SK-N-SH treated with all-trans-retinoic acid at 6 μM for 48 hours (cell line): ENCODE results near the gene BATF3.

Experiments
- ATAC-seq: fragments of 200-7000 bp; cut with Tn5 transposase; 3 replicates; pipeline ENCODE4 v1.9.1; 2020; ENCODE audit warnings: mild to moderate bottlenecking, moderate library complexity
- ARNTL ChIP-seq: fragments of 450-650 bp; formaldehyde crosslinking; IDR thresholded peaks from 2 replicates; pipeline ENCODE4 v1.5.0; 2020; ENCODE audit warnings: low read depth, mild to moderate bottlenecking, moderate library complexity, borderline replicate concordance
- BACH2 ChIP-seq: fragments of 250-450 bp; sonication (Bioruptor Pico); IDR thresholded peaks from 2 replicates; pipeline ENCODE4 v1.9.0; 2021; ENCODE audit warnings: mild to moderate bottlenecking, borderline replicate concordance
- CREB5 ChIP-seq: fragments of 250-450 bp; sonication (Bioruptor Pico); IDR thresholded peaks from 2 replicates; pipeline ENCODE4 v1.5.1; 2020; ENCODE audit warnings: low read depth, mild to moderate bottlenecking, moderate library complexity
- CSDC2 ChIP-seq: fragments of 250-450 bp; sonication (Bioruptor Pico); IDR thresholded peaks from 2 replicates; pipeline ENCODE4 v1.5.0; 2020; ENCODE audit warnings: mild to moderate bottlenecking, moderate library complexity
- CSRNP3 ChIP-seq: fragments of 250-450 bp; sonication (Bioruptor Pico); IDR thresholded peaks from 2 replicates; pipeline ENCODE4 v1.5.1; 2021; ENCODE audit warnings: mild to moderate bottlenecking, moderate library complexity
- ESRRG ChIP-seq: fragments of 250-450 bp; sonication (Bioruptor Pico); IDR thresholded peaks from 2 replicates; pipeline ENCODE4 v1.6.1; 2021; ENCODE audit warnings: mild to moderate bottlenecking
- GLIS3 ChIP-seq: fragments of 250-450 bp; sonication (Bioruptor Pico); IDR thresholded peaks from 2 replicates; pipeline ENCODE4 v1.5.0; 2020; ENCODE audit warnings: mild to moderate bottlenecking, moderate library complexity
- ISL1 ChIP-seq: fragments of 250-450 bp; sonication (Bioruptor Pico); IDR thresholded peaks from 2 replicates; pipeline ENCODE4 v2.1.2; 2022; ENCODE audit warnings: mild to moderate bottlenecking, moderate library complexity
- PATZ1 ChIP-seq: fragments of 250-450 bp; sonication (Bioruptor Pico); IDR thresholded peaks from 2 replicates; pipeline ENCODE4 v1.8.0; 2020; ENCODE audit warnings: mild to moderate bottlenecking, moderate library complexity, borderline replicate concordance
- POU6F1 ChIP-seq: fragments of 250-450 bp; sonication (Bioruptor Pico); IDR thresholded peaks from 2 replicates; pipeline ENCODE4 v1.8.0; 2021; ENCODE audit warnings: low read depth, mild to moderate bottlenecking, moderate library complexity, borderline replicate concordance
- PPARA ChIP-seq: fragments of 250-450 bp; sonication (Bioruptor Pico); IDR thresholded peaks from 2 replicates; pipeline ENCODE4 v1.5.0; 2020; ENCODE audit warnings: mild to moderate bottlenecking, borderline replicate concordance
- RARB ChIP-seq: fragments of 250-450 bp; sonication (Bioruptor Pico); IDR thresholded peaks from 2 replicates; pipeline ENCODE4 v1.8.0; 2021; ENCODE audit warnings: mild to moderate bottlenecking, moderate library complexity
- SNAI2 ChIP-seq: fragments of 250-450 bp; sonication (Bioruptor Pico); IDR thresholded peaks from 2 replicates; pipeline ENCODE4 v1.5.0; 2020; ENCODE audit warnings: mild to moderate bottlenecking, moderate library complexity
- TCF4 ChIP-seq: fragments of 250-450 bp; sonication (Bioruptor Pico); IDR thresholded peaks from 2 replicates; pipeline ENCODE4 v1.8.0; 2021; ENCODE audit warnings: mild to moderate bottlenecking, moderate library complexity, borderline replicate concordance
- TOX ChIP-seq: fragments of 250-450 bp; sonication (Bioruptor Pico); IDR thresholded peaks from 2 replicates; pipeline ENCODE4 v1.8.0; 2021; ENCODE audit warnings: mild to moderate bottlenecking, moderate library complexity, borderline replicate concordance
- TSHZ2 ChIP-seq: fragments of 250-450 bp; sonication (Bioruptor Pico); IDR thresholded peaks from 2 replicates; pipeline ENCODE4 v1.5.0; 2020; ENCODE audit warnings: mild to moderate bottlenecking, moderate library complexity
- ZC3H10 ChIP-seq: fragments of 250-450 bp; sonication (Bioruptor Pico); IDR thresholded peaks from 2 replicates; pipeline ENCODE4 v1.5.1; 2021; ENCODE audit warnings: mild to moderate bottlenecking, moderate library complexity
- ZFP3 ChIP-seq: fragments of 250-450 bp; sonication (Bioruptor Pico); IDR thresholded peaks from 2 replicates; pipeline ENCODE4 v1.5.0; 2020; ENCODE audit warnings: mild to moderate bottlenecking, moderate library complexity
- ZFP30 ChIP-seq: fragments of 450-650 bp; formaldehyde crosslinking; IDR thresholded peaks from 2 replicates; pipeline ENCODE4 v1.5.0; 2022; ENCODE audit warnings: mild to moderate bottlenecking, moderate library complexity
- ZNF565 ChIP-seq: fragments of 450-650 bp; formaldehyde crosslinking; conservative IDR thresholded peaks from 2 replicates; pipeline ENCODE4 v1.5.0; 2020; ENCODE audit warnings: low read depth, mild to moderate bottlenecking, moderate library complexity
- ZNF70 ChIP-seq: fragments of 450-650 bp; formaldehyde crosslinking; IDR thresholded peaks from 2 replicates; pipeline ENCODE4 v1.5.0; 2020; ENCODE audit warnings: mild to moderate bottlenecking, moderate library complexity

BATF3 gene

GRCh38 chr1:212696721-212697331 is 2.8 kb downstream of the BATF3 start (continued):
- TF ChIP-seq ZFP30 (CRISPR knock-in tag): no peak
- no peak for TF ChIP-seq ZNF565 (CRISPR knock-in tag)
- TF ChIP-seq PATZ1: no peak
- TF ChIP-seq TOX (CRISPR knock-in tag): no peak
- no peak for TF ChIP-seq ESRRG
- TF ChIP-seq GLIS3 (CRISPR knock-in tag): no peak
- TF ChIP-seq PPARA (CRISPR knock-in tag): no peak

GRCh38 chr1:212692774-212693644 is 6.6 kb downstream of the BATF3 start:
- peak; percentile 24; the same call in 2 of the 3 replicates for ATAC-seq

GRCh38 chr1:212691561-212692071 is 8.0 kb downstream of the BATF3 start:
- TF ChIP-seq TCF4 (CRISPR knock-in tag) (no peak), TOX (CRISPR knock-in tag) (no peak), ESRRG (no peak), ZFP30 (CRISPR knock-in tag) (no peak), SNAI2 (CRISPR knock-in tag) (no peak), POU6F1 (CRISPR knock-in tag) (no peak), BACH2 (no peak), ZC3H10 (CRISPR knock-in tag) (no peak), CSRNP3 (CRISPR knock-in tag) (no peak), ISL1 (CRISPR knock-in tag) (no peak)

More at GRCh38 chr1:212692774-212693644, 6.6 kb downstream of the BATF3 start:
- no peak for TF ChIP-seq CSDC2

GRCh38 chr1:212690816-212691403 is 8.7 kb downstream of the BATF3 start:
- ATAC-seq: no peak
- no peak for TF ChIP-seq ISL1 (CRISPR knock-in tag)
- TF ChIP-seq ZFP3 (CRISPR knock-in tag): no peak
- TF ChIP-seq CREB5 (CRISPR knock-in tag): no peak
- no peak for TF ChIP-seq POU6F1 (CRISPR knock-in tag)
- TF ChIP-seq ARNTL (CRISPR knock-in tag): no peak
- TF ChIP-seq BACH2: no peak
- TF ChIP-seq ZNF70 (CRISPR knock-in tag): no peak
- TF ChIP-seq RARB (CRISPR knock-in tag): no peak
- TF ChIP-seq CSRNP3 (CRISPR knock-in tag): no peak
- no peak for TF ChIP-seq TCF4 (CRISPR knock-in tag)
- no peak for TF ChIP-seq TSHZ2 (CRISPR knock-in tag)
- no peak for TF ChIP-seq ZNF565 (CRISPR knock-in tag)
- no peak for TF ChIP-seq ZFP30 (CRISPR knock-in tag)
- no peak for TF ChIP-seq SNAI2 (CRISPR knock-in tag)
- TF ChIP-seq ZC3H10 (CRISPR knock-in tag): no peak

More at GRCh38 chr1:212691561-212692071, 8.0 kb downstream of the BATF3 start:
- ATAC-seq: no peak
